ENCODE data around the gene DRC7.

DNA sequence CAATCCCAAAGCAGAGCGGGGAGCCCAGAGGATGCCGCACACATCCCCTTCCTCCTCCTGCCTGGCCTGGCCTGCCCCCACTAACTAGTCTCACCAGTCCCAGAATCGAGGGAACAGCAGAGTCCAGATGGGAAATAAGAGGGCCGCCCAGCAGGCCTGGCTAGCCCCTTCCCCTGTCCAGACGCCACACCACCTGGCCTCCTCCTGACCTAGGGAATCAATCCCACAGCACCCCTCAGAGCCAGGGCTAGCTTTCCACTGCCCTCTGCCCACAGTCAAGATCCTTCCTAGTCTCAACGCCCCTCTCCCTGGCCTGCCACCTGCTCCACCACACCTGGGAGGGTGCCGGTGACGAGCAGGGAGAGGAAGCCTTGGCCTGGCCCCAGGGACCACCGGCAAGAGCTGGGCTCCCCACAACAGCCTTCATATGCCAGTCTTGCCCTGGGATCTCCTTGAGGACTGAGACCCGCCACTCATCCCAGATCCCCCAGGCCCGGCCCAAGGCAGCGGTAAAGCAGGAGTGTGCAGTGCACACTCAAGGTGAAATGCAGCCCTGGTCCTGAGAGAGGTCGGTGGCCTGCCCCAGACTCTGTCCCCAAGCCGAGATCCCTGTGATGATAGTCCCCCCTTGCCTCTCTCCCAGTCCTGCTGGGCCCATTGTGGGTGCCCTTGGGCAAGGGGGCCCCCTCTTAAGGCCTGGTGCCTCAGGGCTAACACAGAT is 68.8 kb downstream of the DRC7 start:
- TF ChIP-seq POLR2A (IDR thresholded peaks at IDR 0.05) (no peak), POLR2AphosphoS5 (IDR thresholded peaks at IDR 0.05; ENCODE audit: insufficient read depth in 1 of 2, low read depth in 1 of 2) (no peak)
- TF ChIP-seq, protein P1, sequence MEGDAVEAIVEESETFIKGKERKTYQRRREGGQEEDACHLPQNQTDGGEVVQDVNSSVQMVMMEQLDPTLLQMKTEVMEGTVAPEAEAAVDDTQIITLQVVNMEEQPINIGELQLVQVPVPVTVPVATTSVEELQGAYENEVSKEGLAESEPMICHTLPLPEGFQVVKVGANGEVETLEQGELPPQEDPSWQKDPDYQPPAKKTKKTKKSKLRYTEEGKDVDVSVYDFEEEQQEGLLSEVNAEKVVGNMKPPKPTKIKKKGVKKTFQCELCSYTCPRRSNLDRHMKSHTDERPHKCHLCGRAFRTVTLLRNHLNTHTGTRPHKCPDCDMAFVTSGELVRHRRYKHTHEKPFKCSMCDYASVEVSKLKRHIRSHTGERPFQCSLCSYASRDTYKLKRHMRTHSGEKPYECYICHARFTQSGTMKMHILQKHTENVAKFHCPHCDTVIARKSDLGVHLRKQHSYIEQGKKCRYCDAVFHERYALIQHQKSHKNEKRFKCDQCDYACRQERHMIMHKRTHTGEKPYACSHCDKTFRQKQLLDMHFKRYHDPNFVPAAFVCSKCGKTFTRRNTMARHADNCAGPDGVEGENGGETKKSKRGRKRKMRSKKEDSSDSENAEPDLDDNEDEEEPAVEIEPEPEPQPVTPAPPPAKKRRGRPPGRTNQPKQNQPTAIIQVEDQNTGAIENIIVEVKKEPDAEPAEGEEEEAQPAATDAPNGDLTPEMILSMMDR (IDR thresholded peaks at IDR 0.05): no peak
